Activated CD8-positive, alpha-beta memory T cell treated with anti-CD3 and anti-CD28 coated beads, Interleukin-2, amount 50 U/mL, for 48 hours (primary cell): ENCODE measurements around the gene KRT80.

Source experiments
- DNase-seq: peaks from one replicate; pipeline ENCODE4 v3.0.0-alpha.2; 2020

Gene KRT80

DNA sequence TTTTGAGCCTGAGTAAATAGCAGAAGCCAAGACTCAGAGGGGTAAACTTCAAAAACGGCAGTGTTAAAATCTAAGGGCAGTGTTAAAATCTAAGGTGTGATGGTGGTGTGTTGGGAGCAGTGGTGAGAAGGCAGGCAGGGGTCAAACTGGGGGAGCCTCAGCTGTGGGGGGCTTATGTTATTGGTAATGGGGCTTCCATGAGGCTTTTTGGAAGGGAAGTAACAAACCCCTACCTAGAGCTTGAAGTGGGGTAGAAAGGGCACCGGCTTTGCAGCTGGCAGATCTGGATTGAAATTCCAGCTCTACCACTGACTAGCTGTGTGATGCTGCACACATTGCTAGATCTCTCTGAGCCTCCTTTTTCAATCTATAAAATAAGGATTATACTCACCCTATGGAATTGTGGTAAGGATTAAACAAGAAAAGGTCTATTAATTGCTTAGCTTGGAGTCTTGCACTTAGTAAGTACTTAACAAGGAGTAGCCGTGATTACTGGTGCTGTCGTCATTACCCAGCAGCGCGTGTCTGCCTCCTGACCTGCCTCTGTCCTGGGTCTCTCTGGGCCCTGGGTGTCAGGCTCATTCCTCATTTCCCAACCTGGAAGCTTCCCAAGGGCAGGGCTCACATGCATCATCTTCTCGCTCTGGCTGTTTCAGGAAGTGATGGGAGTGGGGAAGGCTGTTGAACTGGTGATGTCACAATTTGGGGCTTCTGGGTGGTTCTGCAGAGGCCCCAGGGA is 18.5 kb upstream of the KRT80 start:
- DNase-seq = no peak

- no peak for DNase-seq
Measured at GRCh38 chr12:52209321-52209720, 17.5 kb upstream of the KRT80 start.

DNA sequence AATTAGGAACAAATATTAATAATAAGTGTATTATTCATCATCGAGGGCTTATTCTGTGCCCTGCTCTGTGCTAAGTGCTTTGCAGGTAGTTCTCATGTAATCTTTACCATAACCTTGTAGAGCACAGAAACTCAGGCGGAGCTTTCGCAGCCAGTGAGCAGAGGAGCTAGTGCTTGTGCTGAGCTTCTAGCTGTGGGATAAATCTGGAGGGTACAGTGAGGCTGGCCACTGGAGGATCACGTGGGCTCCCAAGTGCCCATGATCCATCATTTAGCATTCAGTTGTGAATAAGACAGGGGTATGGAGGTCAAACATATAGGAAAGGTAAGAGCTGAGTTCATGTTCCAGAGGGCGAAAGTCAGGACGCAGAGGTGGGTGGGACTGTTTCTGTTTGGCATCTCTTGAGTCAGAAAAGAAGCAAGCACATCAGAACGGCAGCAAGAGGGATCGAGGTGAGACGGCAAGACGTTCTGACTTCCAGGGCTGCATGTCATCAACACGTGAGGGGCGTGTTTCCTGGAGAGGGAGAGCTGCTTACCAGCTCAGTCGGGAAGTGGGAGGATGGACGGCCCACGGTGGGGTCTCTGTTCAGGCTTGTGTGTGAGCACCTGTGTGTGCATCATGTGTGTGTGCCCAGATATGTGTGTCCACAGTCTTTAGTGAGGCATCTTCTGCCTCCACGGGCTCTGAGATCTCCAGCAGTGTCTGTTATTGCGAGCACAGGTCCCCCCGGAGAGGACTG is 16.8 kb upstream of the KRT80 start:
- no peak for DNase-seq

DNA sequence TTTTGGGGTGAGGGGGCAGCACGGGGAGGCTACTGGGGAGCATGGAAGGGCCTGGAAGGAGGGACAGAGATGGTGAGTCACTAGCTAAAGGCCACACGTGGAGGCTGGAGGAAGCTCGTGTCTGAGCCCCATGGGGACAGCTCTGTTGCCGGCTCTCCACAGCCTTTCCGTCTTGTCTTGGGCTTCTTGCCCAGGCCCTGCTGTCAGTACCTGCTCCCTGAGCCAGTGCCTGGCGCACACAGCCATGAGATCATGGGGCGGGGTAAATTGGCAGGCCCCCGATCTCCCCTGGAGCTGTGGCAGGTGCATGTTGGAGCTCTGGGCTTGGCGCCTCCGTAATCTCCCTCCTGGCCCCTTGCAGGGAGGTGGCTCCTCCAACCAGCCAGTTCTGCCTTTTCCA is 16.1 kb upstream of the KRT80 start:
- no peak for DNase-seq

GRCh38 chr12:52207106-52207505 is 15.3 kb upstream of the KRT80 start:
- no peak for DNase-seq

- DNase-seq = no peak
Measured at GRCh38 chr12:52206304-52207040, 14.7 kb upstream of the KRT80 start.

GRCh38 chr12:52205612-52206303 is 13.9 kb upstream of the KRT80 start:
- no peak for DNase-seq

GRCh38 chr12:52204931-52205505 is 13.2 kb upstream of the KRT80 start:
- no peak for DNase-seq

- DNase-seq = no peak
Measured at GRCh38 chr12:52204095-52204930, 12.5 kb upstream of the KRT80 start.

DNA sequence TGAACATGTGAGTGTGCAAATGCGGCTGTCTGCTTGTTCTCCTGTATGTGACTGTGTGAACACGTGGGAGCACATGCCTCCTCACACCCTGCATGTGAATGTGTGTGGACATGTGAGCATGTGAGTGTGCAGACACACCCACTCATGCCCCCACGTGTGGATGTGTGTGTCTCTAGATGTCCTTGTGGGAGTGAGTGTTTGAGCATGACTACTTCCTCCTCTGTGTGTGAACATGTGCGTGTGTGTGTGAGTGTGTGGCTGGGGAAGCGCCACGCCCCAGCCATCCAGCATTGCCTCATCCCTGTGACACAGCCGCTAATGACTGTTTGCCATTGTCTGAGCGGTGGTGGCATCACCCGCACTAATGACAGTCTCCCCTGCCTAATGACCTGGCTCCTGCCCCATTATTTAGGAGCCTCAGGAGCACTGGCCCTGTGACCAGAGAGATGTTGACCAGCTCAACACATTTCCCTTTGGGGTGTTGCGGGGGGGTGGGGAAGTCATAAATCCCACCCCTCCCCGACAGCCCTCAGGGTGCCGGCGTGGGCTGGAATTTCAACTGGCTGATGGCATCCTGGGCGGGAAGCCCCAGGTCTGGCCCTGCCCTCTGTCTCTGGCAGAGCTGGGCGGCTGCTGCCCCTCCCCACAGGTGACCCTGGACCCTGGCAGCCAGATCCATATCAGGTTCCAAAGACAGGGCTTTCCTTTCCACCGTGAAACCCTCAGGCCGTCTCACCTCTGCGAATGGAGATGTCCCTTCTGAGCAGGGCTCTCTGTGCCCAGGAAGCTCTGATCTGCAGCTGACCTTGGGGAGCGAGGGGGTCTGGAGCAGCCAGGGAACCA is 11.5 kb upstream of the KRT80 start:
- no peak for DNase-seq

GRCh38 chr12:52202361-52203078 is 10.7 kb upstream of the KRT80 start:
- DNase-seq = no peak

DNA sequence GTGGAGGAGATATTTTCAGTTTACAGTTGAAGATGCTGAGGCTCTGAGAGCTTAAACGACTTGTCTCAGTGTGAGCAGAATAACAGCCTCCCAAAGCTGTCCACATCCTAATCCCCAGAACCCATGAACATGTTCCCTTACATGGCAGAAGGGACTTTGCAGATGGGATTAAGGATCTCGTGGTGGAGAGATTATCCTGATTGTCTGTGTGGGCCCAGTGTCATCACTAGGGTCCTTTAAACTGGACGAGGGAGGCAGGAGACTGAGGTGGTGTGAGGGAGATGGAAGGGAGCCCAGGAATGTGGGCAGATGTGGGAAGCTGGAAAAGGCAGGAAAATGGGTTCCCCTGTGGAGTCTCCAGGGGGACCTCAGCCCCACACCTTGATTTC is 9.6 kb upstream of the KRT80 start:
- no peak for DNase-seq

DNA sequence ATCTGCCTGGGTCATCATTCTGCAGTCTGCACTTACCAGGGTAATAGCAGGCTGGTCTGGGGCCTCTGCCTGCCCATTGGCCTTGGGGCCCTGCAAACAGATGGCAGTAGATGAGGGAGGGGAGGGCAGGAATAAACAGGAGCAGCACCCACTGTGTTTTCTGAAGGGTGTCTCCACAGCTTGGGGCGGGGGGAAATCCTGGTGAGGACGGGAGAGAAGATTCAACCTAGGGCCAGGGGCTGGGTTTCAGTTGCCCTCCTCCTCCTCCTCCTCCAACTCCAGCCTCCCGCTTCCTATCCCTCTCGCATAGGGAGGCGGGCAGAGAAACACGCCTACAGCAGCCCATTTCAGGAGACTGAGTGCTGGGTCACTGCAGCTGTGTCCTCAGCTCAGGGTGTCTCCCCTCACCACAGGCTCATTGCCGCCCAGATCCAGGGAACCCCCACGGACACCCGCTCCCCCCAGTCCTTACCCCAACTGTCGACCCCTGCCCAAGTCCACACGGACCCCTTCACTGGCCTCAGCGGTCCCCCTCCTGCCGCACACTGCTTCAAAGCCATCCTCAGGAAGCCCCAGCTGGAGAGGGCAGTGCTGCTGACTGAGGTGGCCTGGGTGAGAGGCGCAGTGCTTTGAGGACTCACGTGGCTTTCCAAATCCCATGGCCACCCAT is 9.1 kb upstream of the KRT80 start:
- no peak for DNase-seq

GRCh38 chr12:52200086-52200780 is 8.4 kb upstream of the KRT80 start:
- no peak for DNase-seq

GRCh38 chr12:52199294-52199919 is 7.6 kb upstream of the KRT80 start:
- no peak for DNase-seq

- no peak for DNase-seq
Measured at GRCh38 chr12:52198454-52199215, 6.8 kb upstream of the KRT80 start.

DNA sequence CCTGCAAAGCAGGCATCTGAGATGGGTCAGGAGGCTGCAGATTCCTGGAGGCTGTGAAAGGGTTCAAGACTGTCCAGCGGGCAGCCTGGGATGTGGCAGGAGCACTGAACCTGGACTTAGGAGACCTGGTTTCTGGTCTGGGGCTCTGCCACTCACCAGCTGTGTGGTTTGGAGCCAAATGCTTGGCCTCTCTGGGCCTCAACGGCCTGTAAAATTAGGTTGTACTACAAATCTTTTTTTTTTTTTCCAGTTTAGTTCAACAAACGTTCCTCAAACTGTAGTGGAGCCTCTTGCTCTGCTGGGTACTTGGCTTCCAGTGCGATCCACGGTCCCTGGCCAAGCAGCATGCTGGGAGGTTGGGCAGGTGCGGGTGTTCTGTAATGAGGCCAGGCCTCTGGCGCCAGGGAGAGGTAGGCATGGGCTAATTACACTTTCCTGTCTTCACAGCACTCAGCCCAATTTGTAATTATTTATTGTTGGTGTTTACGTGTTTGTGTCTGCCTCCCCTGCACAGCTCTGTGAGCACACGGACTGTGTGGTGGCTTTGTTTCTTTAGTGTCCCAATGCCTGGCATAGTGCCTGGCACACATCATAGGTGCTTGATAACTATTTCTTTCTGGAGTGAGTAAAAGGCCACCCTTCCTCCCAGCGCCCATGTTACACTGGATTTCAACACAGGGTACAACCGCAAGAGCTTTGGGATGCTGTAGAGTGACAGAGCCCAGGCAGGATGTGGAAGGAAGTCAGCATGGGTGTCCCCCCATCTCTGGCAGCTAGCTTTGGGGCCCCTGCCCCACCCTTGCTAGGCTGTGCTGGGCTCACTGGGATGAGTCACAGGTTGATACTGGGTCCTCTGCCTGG is 5.8 kb upstream of the KRT80 start:
- no peak for DNase-seq
